ENCODE results near the gene MAPRE2. TPM values are rescaled to one million over a fixed set of nuclear protein-coding genes. Genes with fewer than 3 reads are reported as not detected.

The MAPRE2 gene
- total RNA-seq, 1 experiment from 2014 or later: 31.4 TPM

DNA sequence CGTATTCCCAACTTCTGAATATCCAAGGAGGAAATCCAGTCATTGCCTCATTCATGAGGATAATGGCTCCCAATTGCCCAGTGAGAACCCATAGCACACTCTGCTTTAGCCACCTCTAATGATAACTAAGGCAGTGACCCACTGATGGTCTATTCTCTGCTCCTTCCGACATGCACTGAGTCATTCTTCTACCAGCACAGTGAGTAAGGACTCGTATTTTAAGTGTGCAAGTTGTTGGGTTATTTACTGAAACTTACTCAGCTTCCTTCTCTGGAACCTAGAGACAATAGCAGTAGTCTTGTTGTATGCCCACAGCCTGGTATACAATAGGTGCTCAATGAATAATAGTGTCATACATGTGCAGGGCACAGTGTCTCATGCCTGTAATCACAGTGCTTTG is 118.6 kb downstream of the MAPRE2 start:
- BruUV-seq (replicated peaks): no TSS peak
- Mint-ChIP-seq H3K4me3 (ENCODE audit: low read depth, unreplicated experiment) (no peak overlapping the region), H3K9me3 (ENCODE audit: low read depth, unreplicated experiment) (no peaks in the 10 kb centered on the region), H3K4me1 (ENCODE audit: low read depth, unreplicated experiment) (no peaks in the 10 kb centered on the region), H3K27me3 (ENCODE audit: unreplicated experiment) (no peaks in the 10 kb centered on the region), H3K36me3 (ENCODE audit: insufficient read depth, unreplicated experiment) (no peaks in the 10 kb centered on the region), H3K27ac (ENCODE audit: unreplicated experiment) (no peak overlapping the region)
- intact Hi-C loops (cut with micrococcal nuclease; ENCODE audit: unreplicated experiment): no loop called here
- CTCF ChIA-PET: no interaction called here
- TF ChIP-seq CTCF (IDR thresholded peaks at IDR 0.05; ENCODE audit: unreplicated experiment): no peak
- no peak for DNase-seq

DNA sequence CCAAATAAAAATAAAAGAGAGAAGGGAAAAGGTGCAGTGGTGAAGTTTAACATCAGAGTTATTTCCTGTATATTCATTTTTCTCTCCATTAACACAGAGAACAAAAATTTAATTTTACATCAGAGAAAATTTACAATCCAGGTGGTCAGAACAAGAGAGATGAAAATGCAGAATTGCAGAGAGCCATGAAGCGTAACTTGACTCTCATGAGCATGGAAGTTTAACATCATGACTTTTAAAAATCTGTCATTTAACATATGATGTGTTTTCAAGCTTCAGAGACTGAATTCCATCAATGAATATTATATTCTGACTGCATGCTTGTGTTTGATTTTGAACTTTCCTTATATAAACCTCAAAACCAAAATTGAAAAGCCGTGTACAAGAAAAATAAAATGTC is 120.3 kb downstream of the MAPRE2 start:
- no peak for TF ChIP-seq CTCF (IDR thresholded peaks at IDR 0.05; ENCODE audit: unreplicated experiment)
- Mint-ChIP-seq H3K27ac (ENCODE audit: unreplicated experiment) (no peak overlapping the region), H3K36me3 (ENCODE audit: insufficient read depth, unreplicated experiment) (no peaks in the 10 kb centered on the region), H3K9me3 (ENCODE audit: low read depth, unreplicated experiment) (no peaks in the 10 kb centered on the region), H3K27me3 (ENCODE audit: unreplicated experiment) (no peaks in the 10 kb centered on the region), H3K4me3 (ENCODE audit: low read depth, unreplicated experiment) (no peak overlapping the region), H3K4me1 (ENCODE audit: low read depth, unreplicated experiment) (no peaks in the 10 kb centered on the region)
- no TSS peak for BruUV-seq (replicated peaks)
- no peak for DNase-seq
- intact Hi-C loops (cut with micrococcal nuclease; ENCODE audit: unreplicated experiment): no loop called here
- CTCF ChIA-PET: no interaction called here

- BruUV-seq (replicated peaks): no TSS peak
- CTCF ChIA-PET: no interaction called here
- H3K36me3 Mint-ChIP-seq (ENCODE audit: insufficient read depth, unreplicated experiment): no peaks in the 10 kb centered on the region
- DNase-seq: no peak
- intact Hi-C loops (cut with micrococcal nuclease; ENCODE audit: unreplicated experiment): no loop called here
- H3K27me3 Mint-ChIP-seq (ENCODE audit: unreplicated experiment): no peaks in the 10 kb centered on the region
- H3K9me3 Mint-ChIP-seq (ENCODE audit: low read depth, unreplicated experiment): no peaks in the 10 kb centered on the region
- no peak overlapping the region for H3K4me3 Mint-ChIP-seq (ENCODE audit: low read depth, unreplicated experiment)
- no peak overlapping the region for H3K27ac Mint-ChIP-seq (ENCODE audit: unreplicated experiment)
- no peak for TF ChIP-seq CTCF (IDR thresholded peaks at IDR 0.05; ENCODE audit: unreplicated experiment)
- H3K4me1 Mint-ChIP-seq (ENCODE audit: low read depth, unreplicated experiment): no peaks in the 10 kb centered on the region
Observed at GRCh38 chr18:35161934-35162333, 120.7 kb downstream of the MAPRE2 start.

DNA sequence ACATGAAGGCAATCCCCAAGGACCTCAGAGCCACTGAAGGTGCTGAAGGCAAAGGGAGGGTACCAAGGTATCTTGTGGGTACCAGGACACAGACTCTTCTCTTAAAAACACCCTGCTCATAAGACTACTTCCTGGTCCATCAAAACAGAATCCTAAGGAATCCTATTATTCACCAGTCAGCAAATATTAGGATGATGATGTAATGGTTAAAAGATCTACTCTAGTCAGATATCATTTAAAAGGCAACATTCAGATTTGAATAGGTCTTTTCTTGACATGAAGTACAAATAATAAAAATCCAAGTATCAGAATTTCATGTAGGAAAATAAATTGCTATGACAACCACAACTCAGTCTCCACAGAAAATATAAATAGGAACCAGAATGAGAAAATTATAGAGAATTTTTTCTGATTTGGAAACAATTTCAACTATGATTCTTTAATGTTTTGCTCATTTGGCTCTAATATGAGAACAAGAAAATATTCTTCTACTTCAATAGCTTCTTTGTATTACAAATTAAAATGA is 121.9 kb downstream of the MAPRE2 start:
- intact Hi-C loops (cut with micrococcal nuclease; ENCODE audit: unreplicated experiment): no loop called here
- Mint-ChIP-seq H3K27ac (ENCODE audit: unreplicated experiment) (no peak overlapping the region), H3K4me3 (ENCODE audit: low read depth, unreplicated experiment) (no peak overlapping the region), H3K27me3 (ENCODE audit: unreplicated experiment) (no peaks in the 10 kb centered on the region), H3K36me3 (ENCODE audit: insufficient read depth, unreplicated experiment) (no peaks in the 10 kb centered on the region), H3K9me3 (ENCODE audit: low read depth, unreplicated experiment) (no peaks in the 10 kb centered on the region), H3K4me1 (ENCODE audit: low read depth, unreplicated experiment) (no peaks in the 10 kb centered on the region)
- no peak for TF ChIP-seq CTCF (IDR thresholded peaks at IDR 0.05; ENCODE audit: unreplicated experiment)
- CTCF ChIA-PET: no interaction called here
- no TSS peak for BruUV-seq (replicated peaks)
- DNase-seq: no peak

Data from Calu3 (cell line).